GM19395 (cell line): ENCODE results near the gene SFRP2.
A peak's percentile ranks its signal among the peaks of the same experiment; 100 is the strongest.

ENCODE experiments used
- ATAC-seq: cut with Tn5 transposase; IDR thresholded peaks from one replicate; pipeline ENCODE4 v1.9.1; 2021; ENCODE audit warnings: mild to moderate bottlenecking, moderate library complexity; ENCODE audit not compliant: unreplicated experiment

SFRP2 gene

GRCh38 chr4:153798901-153799693, 10.2 kb upstream of the SFRP2 start:
- ATAC-seq = no peak

GRCh38 chr4:153798420-153798819, 9.5 kb upstream of the SFRP2 start:
- no peak for ATAC-seq

- ATAC-seq = no peak
These were observed 5.1 kb upstream of the SFRP2 start for GRCh38 chr4:153794006-153794405.

- no peak for ATAC-seq
These were observed 3.9 kb upstream of the SFRP2 start for GRCh38 chr4:153792618-153793247.

GRCh38 chr4:153791746-153792617, 3.1 kb upstream of the SFRP2 start:
- ATAC-seq = no peak

- ATAC-seq = no peak
These were observed 2.2 kb upstream of the SFRP2 start for GRCh38 chr4:153790962-153791551.

GRCh38 chr4:153790500-153790865, 1.6 kb upstream of the SFRP2 start:
- ATAC-seq = no peak

GRCh38 chr4:153789741-153790499, 1.0 kb upstream of the SFRP2 start:
- no peak for ATAC-seq

- ATAC-seq = no peak
These were observed 851 bp downstream of the SFRP2 start for GRCh38 chr4:153788051-153788412.

GRCh38 chr4:153787575-153787974, 1.3 kb downstream of the SFRP2 start:
- no peak for ATAC-seq

GRCh38 chr4:153787061-153787560, 1.8 kb downstream of the SFRP2 start:
- no peak for ATAC-seq

GRCh38 chr4:153785910-153786721, 2.8 kb downstream of the SFRP2 start:
- no peak for ATAC-seq

GRCh38 chr4:153784166-153784699, 4.7 kb downstream of the SFRP2 start:
- ATAC-seq = no peak

GRCh38 chr4:153782581-153782980, 6.3 kb downstream of the SFRP2 start:
- no peak for ATAC-seq

GRCh38 chr4:153781717-153782416, 7.0 kb downstream of the SFRP2 start:
- ATAC-seq = no peak

GRCh38 chr4:153781280-153781679, 7.6 kb downstream of the SFRP2 start:
- peak; percentile 3 for ATAC-seq

GRCh38 chr4:153780876-153781275, 8.0 kb downstream of the SFRP2 start:
- ATAC-seq = peak; percentile 90

GRCh38 chr4:153780221-153780620, 8.7 kb downstream of the SFRP2 start:
- no peak for ATAC-seq

- no peak for ATAC-seq
These were observed 10.5 kb downstream of the SFRP2 start for GRCh38 chr4:153778383-153778782.
